ENCODE results near the gene FCHSD1.

FCHSD1 gene

GRCh38 chr5:141664733-141665461 is 13.7 kb upstream of the FCHSD1 start:
- DNase-seq (ENCODE audit: low spot score) = peak; percentile 62
- Mint-ChIP-seq H3K36me3 (ENCODE audit: low read depth) (no peaks in the 10 kb centered on the region), H3K27me3 (ENCODE audit: low read depth) (no peaks in the 10 kb centered on the region), H3K4me3 (no peak overlapping the region), H3K4me1 (ENCODE audit: low read depth) (peaks cover 4% of the 10 kb centered on the region), H3K27ac (no peak overlapping the region), H3K9me3 (no peaks in the 10 kb centered on the region)

GRCh38 chr5:141663506-141663905 is 12.3 kb upstream of the FCHSD1 start:
- Mint-ChIP-seq H3K4me3 (no peak overlapping the region), H3K36me3 (ENCODE audit: low read depth) (no peaks in the 10 kb centered on the region), H3K27ac (no peak overlapping the region), H3K27me3 (ENCODE audit: low read depth) (no peaks in the 10 kb centered on the region), H3K9me3 (no peaks in the 10 kb centered on the region), H3K4me1 (ENCODE audit: low read depth) (peaks cover 4% of the 10 kb centered on the region)
- DNase-seq (ENCODE audit: low spot score) = no peak

GRCh38 chr5:141662028-141662427 is 10.8 kb upstream of the FCHSD1 start:
- no peak overlapping the region for H3K4me3 Mint-ChIP-seq
- H3K36me3 Mint-ChIP-seq (ENCODE audit: low read depth) = no peaks in the 10 kb centered on the region
- no peak overlapping the region for H3K27ac Mint-ChIP-seq
- peaks cover 4% of the 10 kb centered on the region for H3K4me1 Mint-ChIP-seq (ENCODE audit: low read depth)
- no peak for DNase-seq (ENCODE audit: low spot score)
- no peaks in the 10 kb centered on the region for H3K27me3 Mint-ChIP-seq (ENCODE audit: low read depth)
- no peaks in the 10 kb centered on the region for H3K9me3 Mint-ChIP-seq

GRCh38 chr5:141657937-141658545 is 6.8 kb upstream of the FCHSD1 start:
- H3K4me3 Mint-ChIP-seq = no peak overlapping the region
- H3K36me3 Mint-ChIP-seq (ENCODE audit: low read depth) = no peaks in the 10 kb centered on the region
- no peak overlapping the region for H3K27ac Mint-ChIP-seq
- H3K4me1 Mint-ChIP-seq (ENCODE audit: low read depth) = no peaks in the 10 kb centered on the region
- DNase-seq (ENCODE audit: low spot score) = no peak
- no peaks in the 10 kb centered on the region for H3K27me3 Mint-ChIP-seq (ENCODE audit: low read depth)
- H3K9me3 Mint-ChIP-seq = no peaks in the 10 kb centered on the region

DNA sequence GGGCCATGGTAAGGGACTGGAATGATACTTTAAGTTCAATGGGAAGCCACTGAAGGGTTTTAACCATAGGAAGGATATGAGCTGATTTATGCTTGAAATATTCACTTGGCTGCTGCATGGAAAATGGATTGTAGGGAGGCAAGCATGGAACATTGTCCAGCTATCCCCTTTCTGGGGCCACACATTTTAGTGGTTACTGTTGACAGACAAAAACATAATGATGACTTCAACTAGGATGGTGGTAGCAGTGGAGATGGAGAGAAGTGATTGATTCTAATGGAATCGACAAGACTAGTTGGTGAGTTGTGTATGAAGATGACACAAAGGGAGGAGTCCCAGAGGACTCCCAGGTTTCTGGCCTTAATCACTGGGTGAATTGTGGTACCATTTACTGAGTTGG is 6.2 kb upstream of the FCHSD1 start:
- DNase-seq (ENCODE audit: low spot score) = no peak
- Mint-ChIP-seq H3K27me3 (ENCODE audit: low read depth) (no peaks in the 10 kb centered on the region), H3K4me3 (no peak overlapping the region), H3K27ac (no peak overlapping the region), H3K36me3 (ENCODE audit: low read depth) (no peaks in the 10 kb centered on the region), H3K4me1 (ENCODE audit: low read depth) (no peaks in the 10 kb centered on the region), H3K9me3 (no peaks in the 10 kb centered on the region)

DNA sequence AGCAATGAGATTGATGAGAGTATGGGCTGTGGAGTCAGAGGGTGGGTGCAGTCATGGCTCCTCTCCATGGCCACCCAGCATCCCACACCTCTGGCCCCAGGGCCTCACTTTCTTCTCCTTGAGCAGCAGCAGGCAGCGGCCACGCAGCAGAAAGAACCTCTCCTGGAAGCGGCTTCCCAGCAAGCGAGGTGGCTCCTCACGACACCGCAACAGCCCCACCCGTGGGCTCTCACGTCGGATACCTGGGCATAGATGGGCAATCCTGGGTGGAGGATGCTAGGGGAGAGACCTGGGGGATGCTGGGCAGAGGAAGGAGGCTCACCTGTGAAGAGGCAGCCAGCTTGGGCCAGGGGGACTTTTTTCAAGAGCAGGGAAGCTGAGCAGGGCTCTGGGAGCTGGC is 5.2 kb upstream of the FCHSD1 start:
- Mint-ChIP-seq H3K27ac (no peak overlapping the region), H3K4me3 (no peak overlapping the region), H3K4me1 (ENCODE audit: low read depth) (peaks cover 5% of the 10 kb centered on the region), H3K36me3 (ENCODE audit: low read depth) (no peaks in the 10 kb centered on the region), H3K9me3 (no peaks in the 10 kb centered on the region), H3K27me3 (ENCODE audit: low read depth) (no peaks in the 10 kb centered on the region)
- DNase-seq (ENCODE audit: low spot score) = no peak

- Mint-ChIP-seq H3K36me3 (ENCODE audit: low read depth) (no peaks in the 10 kb centered on the region), H3K4me1 (ENCODE audit: low read depth) (peaks cover 13% of the 10 kb centered on the region), H3K9me3 (no peaks in the 10 kb centered on the region), H3K4me3 (no peak overlapping the region), H3K27ac (no peak overlapping the region), H3K27me3 (ENCODE audit: low read depth) (no peaks in the 10 kb centered on the region)
- DNase-seq (ENCODE audit: low spot score) = no peak
Measured at GRCh38 chr5:141655020-141655419, 3.8 kb upstream of the FCHSD1 start.

DNA sequence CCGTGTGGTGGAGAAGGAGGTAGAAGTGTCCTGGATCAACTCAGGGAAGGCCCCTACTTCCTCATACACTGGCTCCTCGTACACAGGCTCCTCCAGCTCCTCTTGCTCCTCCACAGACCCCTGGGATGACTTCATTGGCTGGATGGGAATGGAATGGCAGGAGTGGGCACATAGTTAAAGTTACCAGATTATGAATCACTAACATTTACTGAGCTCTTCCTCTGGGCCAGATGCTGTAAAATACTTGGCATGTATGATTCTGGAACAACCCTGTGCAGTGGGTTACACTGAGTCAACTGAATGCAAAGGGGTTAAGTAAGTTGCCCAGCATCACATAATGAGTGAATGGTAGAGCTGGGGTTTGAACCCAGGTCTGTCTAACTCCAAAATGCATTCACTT is 3.1 kb upstream of the FCHSD1 start:
- no peak for DNase-seq (ENCODE audit: low spot score)
- Mint-ChIP-seq H3K9me3 (no peaks in the 10 kb centered on the region), H3K4me3 (no peak overlapping the region), H3K4me1 (ENCODE audit: low read depth) (peaks cover 17% of the 10 kb centered on the region), H3K27ac (no peak overlapping the region), H3K36me3 (ENCODE audit: low read depth) (peaks cover 2% of the 10 kb centered on the region), H3K27me3 (ENCODE audit: low read depth) (no peaks in the 10 kb centered on the region)

GRCh38 chr5:141651728-141652105 is 499 bp upstream of the FCHSD1 start:
- peak overlapping the region; percentile 81 for H3K27ac Mint-ChIP-seq
- H3K4me3 Mint-ChIP-seq = peak overlapping the region; percentile 98
- no peaks in the 10 kb centered on the region for H3K9me3 Mint-ChIP-seq
- peaks cover 19% of the 10 kb centered on the region for H3K4me1 Mint-ChIP-seq (ENCODE audit: low read depth)
- no peak for DNase-seq (ENCODE audit: low spot score)
- H3K27me3 Mint-ChIP-seq (ENCODE audit: low read depth) = no peaks in the 10 kb centered on the region
- peaks cover 8% of the 10 kb centered on the region for H3K36me3 Mint-ChIP-seq (ENCODE audit: low read depth)

DNA sequence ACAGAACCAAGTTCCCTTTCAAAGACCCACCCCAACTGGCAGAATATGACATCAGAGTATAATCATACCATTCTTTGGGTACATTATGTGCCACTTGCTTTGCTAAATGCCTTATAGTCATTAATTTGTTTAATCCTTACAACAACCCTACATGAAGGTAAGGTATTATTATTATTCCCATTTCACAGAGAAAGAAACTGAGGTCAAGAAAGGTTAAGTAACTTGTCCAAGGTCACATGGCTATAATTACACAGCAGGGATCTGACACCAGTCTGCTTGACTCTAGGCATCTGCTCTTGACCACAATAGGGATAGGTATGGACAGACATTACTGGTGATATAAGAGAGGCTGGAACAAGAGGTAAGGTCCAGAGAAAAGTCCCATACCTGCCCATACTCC is 1.2 kb downstream of the FCHSD1 start:
- Mint-ChIP-seq H3K36me3 (ENCODE audit: low read depth) (peaks cover 17% of the 10 kb centered on the region), H3K9me3 (no peaks in the 10 kb centered on the region), H3K4me1 (ENCODE audit: low read depth) (peaks cover 20% of the 10 kb centered on the region), H3K27me3 (ENCODE audit: low read depth) (no peaks in the 10 kb centered on the region), H3K4me3 (peak overlapping the region; percentile 98), H3K27ac (peak overlapping the region; percentile 50)
- no peak for DNase-seq (ENCODE audit: low spot score)

GRCh38 chr5:141649056-141649688 is 2.0 kb downstream of the FCHSD1 start:
- H3K27ac Mint-ChIP-seq = peak overlapping the region; percentile 34
- H3K9me3 Mint-ChIP-seq = no peaks in the 10 kb centered on the region
- no peaks in the 10 kb centered on the region for H3K27me3 Mint-ChIP-seq (ENCODE audit: low read depth)
- peaks cover 20% of the 10 kb centered on the region for H3K4me1 Mint-ChIP-seq (ENCODE audit: low read depth)
- no peak overlapping the region for H3K4me3 Mint-ChIP-seq
- no peak for DNase-seq (ENCODE audit: low spot score)
- H3K36me3 Mint-ChIP-seq (ENCODE audit: low read depth) = peaks cover 21% of the 10 kb centered on the region

- DNase-seq (ENCODE audit: low spot score) = no peak
- H3K4me1 Mint-ChIP-seq (ENCODE audit: low read depth) = peaks cover 20% of the 10 kb centered on the region
- H3K27ac Mint-ChIP-seq = no peak overlapping the region
- no peaks in the 10 kb centered on the region for H3K27me3 Mint-ChIP-seq (ENCODE audit: low read depth)
- H3K4me3 Mint-ChIP-seq = no peak overlapping the region
- no peaks in the 10 kb centered on the region for H3K9me3 Mint-ChIP-seq
- H3K36me3 Mint-ChIP-seq (ENCODE audit: low read depth) = peaks cover 25% of the 10 kb centered on the region
Measured at GRCh38 chr5:141647851-141648250, 3.4 kb downstream of the FCHSD1 start.

- peaks cover 19% of the 10 kb centered on the region for H3K4me1 Mint-ChIP-seq (ENCODE audit: low read depth)
- no peak overlapping the region for H3K4me3 Mint-ChIP-seq
- H3K27ac Mint-ChIP-seq = no peak overlapping the region
- no peaks in the 10 kb centered on the region for H3K27me3 Mint-ChIP-seq (ENCODE audit: low read depth)
- H3K9me3 Mint-ChIP-seq = no peaks in the 10 kb centered on the region
- DNase-seq (ENCODE audit: low spot score) = no peak
- H3K36me3 Mint-ChIP-seq (ENCODE audit: low read depth) = peaks cover 25% of the 10 kb centered on the region
Measured at GRCh38 chr5:141647242-141647641, 4.0 kb downstream of the FCHSD1 start.

DNA sequence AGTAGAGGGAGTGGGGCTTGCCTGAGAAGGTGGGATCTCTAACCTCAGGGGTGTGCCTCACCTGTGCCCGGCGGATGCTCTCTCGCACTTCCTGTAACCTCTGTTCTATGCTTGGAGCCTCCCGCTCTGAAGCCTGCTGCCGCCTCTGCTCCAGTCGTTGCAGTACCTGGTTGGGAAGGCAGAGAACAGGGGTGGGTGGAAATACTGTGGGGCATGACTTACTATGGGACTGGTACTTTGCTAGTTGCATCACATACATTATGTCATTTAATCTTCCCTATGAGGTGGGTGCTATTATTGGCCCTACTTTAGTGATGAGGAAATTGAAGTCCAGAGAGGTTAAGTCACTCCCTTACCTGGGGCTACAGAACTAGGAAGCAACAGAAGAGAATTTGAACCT is 5.2 kb downstream of the FCHSD1 start:
- Mint-ChIP-seq H3K36me3 (ENCODE audit: low read depth) (peaks cover 35% of the 10 kb centered on the region), H3K27ac (no peak overlapping the region), H3K4me3 (no peak overlapping the region)

More for the DNA sequence above, 5.2 kb downstream of the FCHSD1 start:
- Mint-ChIP-seq H3K9me3 (no peaks in the 10 kb centered on the region), H3K27me3 (ENCODE audit: low read depth) (no peaks in the 10 kb centered on the region), H3K4me1 (ENCODE audit: low read depth) (peaks cover 22% of the 10 kb centered on the region)
- no peak for DNase-seq (ENCODE audit: low spot score)

All from T-helper 2 cell treated with Interferon-gamma antibody and Interleukin-4, amounts not matched to agents 5 μg/mL and 100 μg/mL, for 36 hours (primary cell).